GM19372 (cell line): Measurements from ENCODE around the gene PSMC3IP.

Experiments used
- ATAC-seq: cut with Tn5 transposase; IDR thresholded peaks from one replicate; pipeline ENCODE4 v1.9.1; 2021; ENCODE audit warnings: mild to moderate bottlenecking, low read depth, moderate library complexity; ENCODE audit not compliant: unreplicated experiment

The PSMC3IP gene

GRCh38 chr17:42586514-42587230 is 9.1 kb upstream of the PSMC3IP start:
- no peak for ATAC-seq

GRCh38 chr17:42585353-42585752 is 7.8 kb upstream of the PSMC3IP start:
- no peak for ATAC-seq

- ATAC-seq: no peak
Measured at GRCh38 chr17:42584880-42585279, 7.4 kb upstream of the PSMC3IP start.

- no peak for ATAC-seq
Measured at GRCh38 chr17:42581744-42582270, 4.3 kb upstream of the PSMC3IP start.

GRCh38 chr17:42579794-42580551 is 2.4 kb upstream of the PSMC3IP start:
- no peak for ATAC-seq

GRCh38 chr17:42578282-42578869 is 847 bp upstream of the PSMC3IP start:
- peak; percentile 59 for ATAC-seq

GRCh38 chr17:42577140-42577531 is 393 bp downstream of the PSMC3IP start:
- ATAC-seq: no peak

GRCh38 chr17:42574463-42574862 is 3.1 kb downstream of the PSMC3IP start:
- no peak for ATAC-seq

- no peak for ATAC-seq
Measured at GRCh38 chr17:42573095-42573494, 4.4 kb downstream of the PSMC3IP start.

GRCh38 chr17:42571435-42572225 is 5.9 kb downstream of the PSMC3IP start:
- no peak for ATAC-seq

GRCh38 chr17:42568341-42569111 is 9.0 kb downstream of the PSMC3IP start:
- ATAC-seq: no peak

GRCh38 chr17:42566883-42567573 is 10.5 kb downstream of the PSMC3IP start, which contains the start of gene MLX:
TSS of gene MLX (plus strand) at chr17:42567100. CDS start at chr17:42567125, 25 bp downstream.
- peak; percentile 61 for ATAC-seq

- ATAC-seq: no peak
Measured at GRCh38 chr17:42566215-42566882, 11.2 kb downstream of the PSMC3IP start.

- ATAC-seq: no peak
Measured at GRCh38 chr17:42565523-42566214, 11.9 kb downstream of the PSMC3IP start.

- ATAC-seq: no peak
Measured at GRCh38 chr17:42564815-42565522, 12.6 kb downstream of the PSMC3IP start.

- no peak for ATAC-seq
Measured at GRCh38 chr17:42563950-42564349, 13.6 kb downstream of the PSMC3IP start.

GRCh38 chr17:42563543-42563942 is 14.0 kb downstream of the PSMC3IP start:
- no peak for ATAC-seq
